ENCODE measurements around the gene FREM2. TPM values are rescaled to one million over a fixed set of nuclear protein-coding genes. Genes with fewer than 3 reads are reported as not detected.

Gene FREM2
- total RNA-seq, 1 donor from 2014 or later = 4.6 TPM

DNA sequence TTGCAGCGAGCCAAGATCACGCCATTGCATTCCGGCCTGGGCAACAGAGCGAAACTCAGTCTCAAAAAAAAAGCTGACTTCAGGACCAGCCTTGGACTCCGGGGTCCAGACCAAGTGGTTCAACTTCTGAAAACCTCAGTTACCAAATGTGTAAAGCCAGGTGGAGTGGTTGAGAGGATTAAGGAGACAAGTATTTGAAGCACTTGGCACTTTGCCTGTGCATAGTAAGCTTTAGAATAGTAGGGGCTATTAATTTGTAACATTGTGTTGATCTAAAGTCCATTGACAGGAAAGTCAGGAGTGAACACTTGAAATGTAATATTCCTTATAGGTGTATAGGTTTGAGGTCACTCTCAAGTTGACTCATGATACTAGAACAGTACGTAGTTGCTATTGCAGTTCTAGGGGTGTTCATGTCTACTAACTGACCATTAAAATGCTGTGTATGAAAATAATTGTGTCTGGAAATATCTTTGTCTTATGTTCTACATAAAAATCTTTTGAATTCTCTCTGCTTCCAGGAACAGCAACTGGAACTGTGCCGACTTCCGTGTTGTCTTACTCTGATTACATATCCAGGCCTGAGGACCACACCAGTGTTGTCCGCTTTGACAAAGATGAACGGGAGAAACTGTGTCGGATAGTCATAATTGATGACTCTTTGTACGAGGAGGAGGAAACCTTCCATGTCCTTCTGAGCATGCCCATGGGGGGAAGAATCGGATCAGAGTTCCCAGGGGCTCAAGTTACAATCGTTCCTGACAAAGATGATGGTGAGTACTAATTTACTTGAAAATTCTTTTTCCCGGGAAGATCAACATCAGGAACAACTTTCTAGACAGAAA lies 97.4 kb downstream of the FREM2 start:
- H3K27ac Mint-ChIP-seq (ENCODE audit: unreplicated experiment) = no peak overlapping the region
- H3K27me3 Mint-ChIP-seq (ENCODE audit: unreplicated experiment) = no peaks in the 10 kb centered on the region
- H3K4me1 Mint-ChIP-seq (ENCODE audit: unreplicated experiment) = no peaks in the 10 kb centered on the region
- TF ChIP-seq, protein P1, sequence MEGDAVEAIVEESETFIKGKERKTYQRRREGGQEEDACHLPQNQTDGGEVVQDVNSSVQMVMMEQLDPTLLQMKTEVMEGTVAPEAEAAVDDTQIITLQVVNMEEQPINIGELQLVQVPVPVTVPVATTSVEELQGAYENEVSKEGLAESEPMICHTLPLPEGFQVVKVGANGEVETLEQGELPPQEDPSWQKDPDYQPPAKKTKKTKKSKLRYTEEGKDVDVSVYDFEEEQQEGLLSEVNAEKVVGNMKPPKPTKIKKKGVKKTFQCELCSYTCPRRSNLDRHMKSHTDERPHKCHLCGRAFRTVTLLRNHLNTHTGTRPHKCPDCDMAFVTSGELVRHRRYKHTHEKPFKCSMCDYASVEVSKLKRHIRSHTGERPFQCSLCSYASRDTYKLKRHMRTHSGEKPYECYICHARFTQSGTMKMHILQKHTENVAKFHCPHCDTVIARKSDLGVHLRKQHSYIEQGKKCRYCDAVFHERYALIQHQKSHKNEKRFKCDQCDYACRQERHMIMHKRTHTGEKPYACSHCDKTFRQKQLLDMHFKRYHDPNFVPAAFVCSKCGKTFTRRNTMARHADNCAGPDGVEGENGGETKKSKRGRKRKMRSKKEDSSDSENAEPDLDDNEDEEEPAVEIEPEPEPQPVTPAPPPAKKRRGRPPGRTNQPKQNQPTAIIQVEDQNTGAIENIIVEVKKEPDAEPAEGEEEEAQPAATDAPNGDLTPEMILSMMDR (IDR thresholded peaks at IDR 0.05; ENCODE audit: unreplicated experiment) = no peak
- H3K4me3 Mint-ChIP-seq (ENCODE audit: unreplicated experiment) = no peak overlapping the region
- no peaks in the 10 kb centered on the region for H3K36me3 Mint-ChIP-seq (ENCODE audit: low read depth, unreplicated experiment)
- H3K9me3 Mint-ChIP-seq (ENCODE audit: unreplicated experiment) = no peaks in the 10 kb centered on the region
- DNase-seq (ENCODE audit: low spot score) = no peak

DNA sequence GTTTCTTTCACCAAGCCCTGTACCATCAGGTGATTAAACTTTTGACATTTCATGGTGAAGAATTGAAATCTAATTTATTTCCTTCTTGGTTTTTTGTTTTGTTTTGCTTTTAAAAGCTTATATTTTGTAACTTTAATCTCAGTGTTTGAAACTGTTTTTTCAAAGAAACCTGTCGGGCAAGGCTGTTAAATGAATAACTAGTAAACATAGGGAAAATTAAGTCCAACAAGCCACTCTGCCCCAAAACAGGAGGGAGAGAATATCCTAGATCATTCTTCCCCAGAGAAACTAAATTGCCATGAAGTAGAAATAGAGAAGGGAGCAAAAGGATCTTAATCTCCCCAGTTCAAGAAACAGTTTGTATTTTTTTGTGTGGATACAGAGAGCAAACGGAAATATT lies 98.2 kb downstream of the FREM2 start:
- no peaks in the 10 kb centered on the region for H3K4me1 Mint-ChIP-seq (ENCODE audit: unreplicated experiment)
- no peak for DNase-seq (ENCODE audit: low spot score)
- no peaks in the 10 kb centered on the region for H3K9me3 Mint-ChIP-seq (ENCODE audit: unreplicated experiment)
- H3K27me3 Mint-ChIP-seq (ENCODE audit: unreplicated experiment) = no peaks in the 10 kb centered on the region
- TF ChIP-seq, protein P1 (IDR thresholded peaks at IDR 0.05; ENCODE audit: unreplicated experiment) = no peak
- no peak overlapping the region for H3K4me3 Mint-ChIP-seq (ENCODE audit: unreplicated experiment)
- H3K36me3 Mint-ChIP-seq (ENCODE audit: low read depth, unreplicated experiment) = no peaks in the 10 kb centered on the region
- H3K27ac Mint-ChIP-seq (ENCODE audit: unreplicated experiment) = no peak overlapping the region

DNA sequence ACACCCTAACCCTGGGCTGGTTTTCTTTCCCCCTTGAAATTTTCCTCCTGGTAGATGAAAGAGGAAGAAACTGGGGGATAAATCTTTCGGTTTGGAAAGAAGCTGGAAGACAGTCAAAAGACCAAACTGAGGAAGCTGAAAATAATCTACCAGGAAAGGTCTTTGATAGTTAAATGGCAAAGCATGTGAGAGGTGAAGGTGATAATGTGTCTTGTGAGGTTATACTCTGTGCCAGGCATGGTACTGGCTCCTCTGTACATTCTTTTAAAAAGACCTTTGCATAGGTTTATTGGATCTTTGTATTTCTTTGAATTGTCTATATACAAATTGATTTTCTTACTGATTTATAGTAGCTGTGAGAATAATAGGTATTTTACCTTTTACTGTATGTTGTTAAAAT lies 98.6 kb downstream of the FREM2 start:
- Mint-ChIP-seq H3K27ac (ENCODE audit: unreplicated experiment) (no peak overlapping the region), H3K27me3 (ENCODE audit: unreplicated experiment) (no peaks in the 10 kb centered on the region), H3K9me3 (ENCODE audit: unreplicated experiment) (no peaks in the 10 kb centered on the region), H3K4me3 (ENCODE audit: unreplicated experiment) (no peak overlapping the region), H3K36me3 (ENCODE audit: low read depth, unreplicated experiment) (no peaks in the 10 kb centered on the region), H3K4me1 (ENCODE audit: unreplicated experiment) (no peaks in the 10 kb centered on the region)
- no peak for DNase-seq (ENCODE audit: low spot score)
- TF ChIP-seq, protein P1 (IDR thresholded peaks at IDR 0.05; ENCODE audit: unreplicated experiment) = no peak

DNA sequence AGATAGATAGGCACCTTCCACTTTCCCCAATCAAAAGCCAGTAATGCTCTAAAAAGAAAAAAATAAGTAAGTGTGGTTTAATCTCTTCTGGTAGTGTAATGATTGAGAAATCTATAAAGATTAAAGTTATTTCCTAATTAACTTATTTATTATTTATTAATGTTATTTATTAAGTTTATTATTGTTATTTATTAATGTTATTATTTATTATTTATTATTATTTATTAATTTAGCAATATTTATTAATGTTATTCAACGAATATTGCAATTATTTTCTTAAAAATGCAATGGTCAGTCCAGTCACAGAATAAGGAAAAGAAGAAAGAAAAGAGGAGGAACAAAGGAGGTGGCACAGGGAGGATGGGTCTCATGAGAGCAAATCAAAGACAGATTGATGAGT lies 100.7 kb downstream of the FREM2 start:
- Mint-ChIP-seq H3K36me3 (ENCODE audit: low read depth, unreplicated experiment) (no peaks in the 10 kb centered on the region), H3K4me1 (ENCODE audit: unreplicated experiment) (no peaks in the 10 kb centered on the region), H3K27me3 (ENCODE audit: unreplicated experiment) (no peaks in the 10 kb centered on the region), H3K9me3 (ENCODE audit: unreplicated experiment) (no peaks in the 10 kb centered on the region), H3K4me3 (ENCODE audit: unreplicated experiment) (no peak overlapping the region), H3K27ac (ENCODE audit: unreplicated experiment) (no peak overlapping the region)
- no peak for DNase-seq (ENCODE audit: low spot score)
- TF ChIP-seq, protein P1 (IDR thresholded peaks at IDR 0.05; ENCODE audit: unreplicated experiment) = no peak

DNA sequence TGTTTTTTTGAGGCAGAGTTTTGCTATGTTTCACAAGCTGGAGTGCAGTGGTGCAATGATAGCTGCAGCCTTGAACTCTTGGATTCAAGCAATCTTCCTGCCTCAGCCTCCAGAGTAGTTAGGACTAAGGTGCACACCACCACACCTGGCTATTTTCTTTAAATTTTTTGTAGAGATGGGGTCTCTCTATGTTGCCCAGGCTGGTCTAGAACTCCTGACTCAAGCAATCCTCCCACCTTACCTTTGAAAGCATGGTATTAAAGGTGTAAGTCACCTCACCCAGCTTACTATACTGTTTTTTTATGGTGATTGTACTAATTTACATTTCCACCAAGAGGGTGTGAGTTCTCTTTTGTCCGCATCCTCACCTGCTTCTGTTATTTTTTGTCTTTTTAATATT lies 110.0 kb downstream of the FREM2 start:
- DNase-seq (ENCODE audit: low spot score) = no peak
- H3K27ac Mint-ChIP-seq (ENCODE audit: unreplicated experiment) = no peak overlapping the region
- no peaks in the 10 kb centered on the region for H3K9me3 Mint-ChIP-seq (ENCODE audit: unreplicated experiment)
- H3K4me3 Mint-ChIP-seq (ENCODE audit: unreplicated experiment) = no peak overlapping the region
- TF ChIP-seq, protein P1 (IDR thresholded peaks at IDR 0.05; ENCODE audit: unreplicated experiment) = no peak
- peaks cover 4% of the 10 kb centered on the region for H3K36me3 Mint-ChIP-seq (ENCODE audit: low read depth, unreplicated experiment)
- no peaks in the 10 kb centered on the region for H3K27me3 Mint-ChIP-seq (ENCODE audit: unreplicated experiment)
- H3K4me1 Mint-ChIP-seq (ENCODE audit: unreplicated experiment) = no peaks in the 10 kb centered on the region

Data from endothelial cell (in vitro differentiated cells).